HEK293 (cell line): ENCODE measurements around the gene CDC42.

Experiments used
- CTCF ChIA-PET: fragments of 350-600 bp; formaldehyde crosslinking; extraction: SDS; loops from one replicate; lab custom pipeline; 2021; ENCODE audit warnings: antibody characterized with exemption; lab: Yijun Ruan, JAX
- POLR2A ChIA-PET: fragments of 300-600 bp; formaldehyde crosslinking; extraction: SDS; loops from one replicate; lab custom pipeline; 2020; ENCODE audit warnings: antibody characterized with exemption, inconsistent platforms; lab: Yijun Ruan, JAX
- H3K27ac ChIP-seq: fragments of 200-500 bp; sonication (Bioruptor generic); 2 replicates; pipeline ENCODE4 v1.5.1; 2014; ENCODE audit warnings: low read depth, low read length, control low read depth, inconsistent platforms; ENCODE audit errors: extremely low read depth
- H3K36me3 ChIP-seq, 2 experiments: fragments of 200-500 bp in 1 of 2; sonication (Bioruptor generic) in 1 of 2; 1 replicate in 1 of 2; 2 replicates in 1 of 2; pipeline ENCODE4 v1.5.1; 2014 to 2017; ENCODE audit warnings: inconsistent platforms in 2 of 2, low read length in 2 of 2; ENCODE audit not compliant: control insufficient read depth in 2 of 2, insufficient read depth in 1 of 2
- H3K4me1 ChIP-seq: fragments of 200-500 bp; sonication (Bioruptor generic); 2 replicates; pipeline ENCODE4 v1.5.1; 2014; ENCODE audit warnings: mild to moderate bottlenecking, low read length, inconsistent platforms; ENCODE audit not compliant: control insufficient read depth, insufficient read depth
- H3K4me3 ChIP-seq: 2 replicates; pipeline ENCODE4 v1.5.1; 2011; ENCODE audit warnings: low read depth, mild to moderate bottlenecking, control low read depth, low read length, moderate library complexity
- H3K9me3 ChIP-seq: fragments of 200-500 bp; sonication (Bioruptor generic); 2 replicates; pipeline ENCODE4 v1.5.1; 2014; ENCODE audit warnings: low read depth, low read length, inconsistent platforms; ENCODE audit not compliant: control insufficient read depth, insufficient read depth
- BCL11A ChIP-seq: fragments of 450-650 bp; formaldehyde crosslinking; IDR thresholded peaks from 2 replicates; pipeline ENCODE4 v1.5.1; 2016; ENCODE audit warnings: low read depth, missing biosample characterization, missing genetic modification characterization
- EGR2 ChIP-seq: fragments of 450-650 bp; formaldehyde crosslinking; IDR thresholded peaks from 2 replicates; pipeline ENCODE4 v1.5.1; 2016; ENCODE audit warnings: low read depth, missing biosample characterization, missing genetic modification characterization
- IKZF3 ChIP-seq: fragments of 450-650 bp; IDR thresholded peaks from 2 replicates; pipeline ENCODE4 v1.5.0; 2018; ENCODE audit warnings: missing biosample characterization, mild to moderate bottlenecking, missing genetic modification characterization, moderate library complexity
- KLF10 ChIP-seq: fragments of 450-650 bp; IDR thresholded peaks from 2 replicates; pipeline ENCODE4 v1.5.1; 2018; ENCODE audit warnings: missing biosample characterization, mild to moderate bottlenecking, missing genetic modification characterization
- KLF16 ChIP-seq: fragments of 450-650 bp; formaldehyde crosslinking; IDR thresholded peaks from 2 replicates; pipeline ENCODE4 v1.5.1; 2017; ENCODE audit warnings: missing biosample characterization, missing genetic modification characterization
- KLF7 ChIP-seq: fragments of 450-650 bp; formaldehyde crosslinking; IDR thresholded peaks from 2 replicates; pipeline ENCODE4 v1.5.1; 2016; ENCODE audit warnings: missing biosample characterization, missing genetic modification characterization, borderline replicate concordance
- KLF8 ChIP-seq: fragments of 450-650 bp; formaldehyde crosslinking; IDR thresholded peaks from 2 replicates; pipeline ENCODE4 v1.5.1; 2016; ENCODE audit warnings: missing biosample characterization, missing genetic modification characterization
- KLF9 ChIP-seq: fragments of 450-650 bp; formaldehyde crosslinking; IDR thresholded peaks from 2 replicates; pipeline ENCODE4 v1.5.1; 2016; ENCODE audit warnings: missing biosample characterization, missing genetic modification characterization, low read depth
- REPIN1 ChIP-seq: fragments of 450-650 bp; formaldehyde crosslinking; IDR thresholded peaks from 2 replicates; pipeline ENCODE4 v1.5.1; 2017; ENCODE audit warnings: missing biosample characterization, missing genetic modification characterization, low read depth
- TSHZ1 ChIP-seq: fragments of 450-650 bp; formaldehyde crosslinking; IDR thresholded peaks from 2 replicates; pipeline ENCODE4 v1.5.1; 2016; ENCODE audit warnings: missing biosample characterization, missing genetic modification characterization, borderline replicate concordance
- ZBTB49 ChIP-seq: fragments of 450-650 bp; formaldehyde crosslinking; IDR thresholded peaks from 2 replicates; pipeline ENCODE4 v1.5.1; 2016; ENCODE audit warnings: missing biosample characterization, missing genetic modification characterization, low read depth
- ZBTB6 ChIP-seq: fragments of 450-650 bp; formaldehyde crosslinking; IDR thresholded peaks from 2 replicates; pipeline ENCODE4 v1.5.1; 2017; ENCODE audit warnings: missing biosample characterization, missing genetic modification characterization
- ZBTB8A ChIP-seq: fragments of 450-650 bp; formaldehyde crosslinking; IDR thresholded peaks from 2 replicates; pipeline ENCODE4 v1.5.1; 2016; ENCODE audit warnings: missing biosample characterization, missing genetic modification characterization
- ZNF140 ChIP-seq: fragments of 450-650 bp; formaldehyde crosslinking; IDR thresholded peaks from 2 replicates; pipeline ENCODE4 v1.5.1; 2016; ENCODE audit warnings: missing biosample characterization, missing genetic modification characterization
- ZNF16 ChIP-seq: fragments of 450-650 bp; formaldehyde crosslinking; IDR thresholded peaks from 2 replicates; pipeline ENCODE4 v1.5.1; 2016; ENCODE audit warnings: low read depth, missing biosample characterization, missing genetic modification characterization
- ZNF23 ChIP-seq: fragments of 450-650 bp; formaldehyde crosslinking; IDR thresholded peaks from 2 replicates; pipeline ENCODE4 v1.5.1; 2016; ENCODE audit warnings: missing biosample characterization, missing genetic modification characterization, borderline replicate concordance
- ZNF394 ChIP-seq: fragments of 450-650 bp; formaldehyde crosslinking; IDR thresholded peaks from 2 replicates; pipeline ENCODE4 v1.5.1; 2016; ENCODE audit warnings: missing biosample characterization, missing genetic modification characterization, mild to moderate bottlenecking, moderate library complexity, borderline replicate concordance
- ZNF426 ChIP-seq: fragments of 450-650 bp; formaldehyde crosslinking; IDR thresholded peaks from 2 replicates; pipeline ENCODE4 v1.5.1; 2017; ENCODE audit warnings: missing biosample characterization, missing genetic modification characterization, mild to moderate bottlenecking, inconsistent platforms, moderate library complexity
- ZNF48 ChIP-seq: fragments of 450-650 bp; formaldehyde crosslinking; IDR thresholded peaks from 2 replicates; pipeline ENCODE4 v1.5.1; 2016; ENCODE audit warnings: missing biosample characterization, missing genetic modification characterization
- ZNF544 ChIP-seq: fragments of 450-650 bp; formaldehyde crosslinking; IDR thresholded peaks from 2 replicates; pipeline ENCODE4 v1.5.0; 2017; ENCODE audit warnings: missing biosample characterization, missing genetic modification characterization
- ZNF571 ChIP-seq: fragments of 450-650 bp; formaldehyde crosslinking; IDR thresholded peaks from 2 replicates; pipeline ENCODE4 v1.5.0; 2017; ENCODE audit warnings: missing biosample characterization, missing genetic modification characterization
- ZNF629 ChIP-seq: fragments of 450-650 bp; formaldehyde crosslinking; IDR thresholded peaks from 2 replicates; pipeline ENCODE4 v1.5.1; 2017; ENCODE audit warnings: missing biosample characterization, missing genetic modification characterization
- ZNF660 ChIP-seq: fragments of 450-650 bp; IDR thresholded peaks from 2 replicates; pipeline ENCODE4 v1.5.1; 2018; ENCODE audit warnings: missing biosample characterization, mild to moderate bottlenecking, missing genetic modification characterization
- ZNF677 ChIP-seq: fragments of 450-650 bp; IDR thresholded peaks from 2 replicates; pipeline ENCODE4 v1.5.0; 2018; ENCODE audit warnings: missing biosample characterization, mild to moderate bottlenecking, missing genetic modification characterization, moderate library complexity
- ZNF701 ChIP-seq: fragments of 450-650 bp; formaldehyde crosslinking; IDR thresholded peaks from 2 replicates; pipeline ENCODE4 v1.5.1; 2016; ENCODE audit warnings: missing biosample characterization, missing genetic modification characterization
- ZNF707 ChIP-seq: fragments of 450-650 bp; formaldehyde crosslinking; IDR thresholded peaks from 2 replicates; pipeline ENCODE4 v1.5.1; 2016; ENCODE audit warnings: missing biosample characterization, missing genetic modification characterization
- ZNF76 ChIP-seq: fragments of 450-650 bp; formaldehyde crosslinking; IDR thresholded peaks from 2 replicates; pipeline ENCODE4; 2016; ENCODE audit warnings: low read depth, missing biosample characterization, missing genetic modification characterization, borderline replicate concordance

The CDC42 gene

GRCh38 chr1:22110016-22110415 is 57.5 kb downstream of the CDC42 start:
- H3K4me1 ChIP-seq: peaks cover 11% of the 10 kb centered on the region
- ChIA-PET CTCF (interaction anchor here (0.6 to 2.9 kb wide), 4 partner anchors 22 to 86 kb away, joined by 3 to 7 read pairs (median 4); no protein-coding TSS in a partner anchor), POLR2A (no interaction called here)
- no peak for TF ChIP-seq BCL11A
- no peak for TF ChIP-seq ZNF544 (tag by site-specific recombination)
- TF ChIP-seq REPIN1: no peak
- no peak for TF ChIP-seq EGR2 (tag by site-specific recombination)
- TF ChIP-seq KLF7 (tag by site-specific recombination): no peak
- no peak for TF ChIP-seq ZNF48
- no peak for TF ChIP-seq ZNF394 (tag by site-specific recombination)
- TF ChIP-seq ZNF76: no peak
- TF ChIP-seq ZNF629 (tag by site-specific recombination): no peak
- no peaks in the 10 kb centered on the region for H3K9me3 ChIP-seq
- H3K36me3 ChIP-seq: peaks cover 0 to 70% of the 10 kb centered on the region in 2 experiments; a peak in 1 of 3 replicates
- H3K4me3 ChIP-seq: no peak overlapping the region
- H3K27ac ChIP-seq: no peak overlapping the region

- Histone ChIP-seq H3K27ac (no peak overlapping the region), H3K9me3 (no peaks in the 10 kb centered on the region), H3K4me1 (peaks cover 11% of the 10 kb centered on the region), H3K4me3 (no peak overlapping the region), H3K36me3 (peaks cover 0 to 69% of the 10 kb centered on the region in 2 experiments; a peak in 1 of 3 replicates)
- TF ChIP-seq ZNF571 (tag by site-specific recombination): no peak
- TF ChIP-seq KLF9 (tag by site-specific recombination): no peak
- no peak for TF ChIP-seq ZNF23 (tag by site-specific recombination)
- TF ChIP-seq ZNF701 (tag by site-specific recombination): no peak
- TF ChIP-seq KLF10: no peak
- no peak for TF ChIP-seq KLF16 (tag by site-specific recombination)
- TF ChIP-seq ZNF48: no peak
- no peak for TF ChIP-seq ZBTB8A (tag by site-specific recombination)
- TF ChIP-seq ZNF140 (tag by site-specific recombination): no peak
- no peak for TF ChIP-seq ZBTB6 (tag by site-specific recombination)
- TF ChIP-seq TSHZ1 (tag by site-specific recombination): no peak
- TF ChIP-seq IKZF3 (tag by site-specific recombination): no peak
- TF ChIP-seq ZNF660 (tag by site-specific recombination): no peak
- no peak for TF ChIP-seq ZNF707 (tag by site-specific recombination)
- TF ChIP-seq ZBTB49 (tag by site-specific recombination): no peak
- TF ChIP-seq ZNF426: no peak
- TF ChIP-seq ZNF544 (tag by site-specific recombination): no peak
- TF ChIP-seq ZNF677 (tag by site-specific recombination): no peak
- no peak for TF ChIP-seq KLF8 (tag by site-specific recombination)
- TF ChIP-seq ZNF16 (tag by site-specific recombination): no peak
- CTCF ChIA-PET: interaction anchor here (0.8 to 2.9 kb wide), 3 partner anchors 21 to 305 kb away, joined by 3 to 7 read pairs (median 7); no protein-coding TSS in a partner anchor
- POLR2A ChIA-PET: interaction anchor here (0.7 to 1.4 kb wide), 2 partner anchors 11 to 257 kb away, joined by 3 read pairs; no protein-coding TSS in a partner anchor
Observed at GRCh38 chr1:22111115-22111514, 58.6 kb downstream of the CDC42 start.
